D721Med (cell line): Measurements from ENCODE around the gene TMED6.
A peak's percentile ranks its signal among the peaks of the same experiment; 100 is the strongest.

ENCODE experiments used
- DNase-seq: peaks from one replicate; pipeline ENCODE4 v3.0.0; 2011; ENCODE audit warnings: low spot score; ENCODE audit not compliant: insufficient read length
- FAIRE-seq: peaks from 2 replicates; lab custom pipeline; 2011; peaks lifted over from hg19 to GRCh38; lab: Jason Lieb, UNC
- TF ChIP-seq, protein P1 (sequence below): IDR thresholded peaks from 2 replicates; pipeline ENCODE4 v1.5.1; 2012; ENCODE audit warnings: mild to moderate bottlenecking, control low read depth; ENCODE audit not compliant: insufficient read depth; ENCODE audit errors: missing control alignments

Gene TMED6

GRCh38 chr16:69351309-69352027 is at the start of gene TMED6:
TSS of gene TMED6 (minus strand) at chr16:69351786. CDS start at chr16:69351753, 33 bp downstream.
- FAIRE-seq (no peak), DNase-seq (no peak)
- TF ChIP-seq, protein P1, sequence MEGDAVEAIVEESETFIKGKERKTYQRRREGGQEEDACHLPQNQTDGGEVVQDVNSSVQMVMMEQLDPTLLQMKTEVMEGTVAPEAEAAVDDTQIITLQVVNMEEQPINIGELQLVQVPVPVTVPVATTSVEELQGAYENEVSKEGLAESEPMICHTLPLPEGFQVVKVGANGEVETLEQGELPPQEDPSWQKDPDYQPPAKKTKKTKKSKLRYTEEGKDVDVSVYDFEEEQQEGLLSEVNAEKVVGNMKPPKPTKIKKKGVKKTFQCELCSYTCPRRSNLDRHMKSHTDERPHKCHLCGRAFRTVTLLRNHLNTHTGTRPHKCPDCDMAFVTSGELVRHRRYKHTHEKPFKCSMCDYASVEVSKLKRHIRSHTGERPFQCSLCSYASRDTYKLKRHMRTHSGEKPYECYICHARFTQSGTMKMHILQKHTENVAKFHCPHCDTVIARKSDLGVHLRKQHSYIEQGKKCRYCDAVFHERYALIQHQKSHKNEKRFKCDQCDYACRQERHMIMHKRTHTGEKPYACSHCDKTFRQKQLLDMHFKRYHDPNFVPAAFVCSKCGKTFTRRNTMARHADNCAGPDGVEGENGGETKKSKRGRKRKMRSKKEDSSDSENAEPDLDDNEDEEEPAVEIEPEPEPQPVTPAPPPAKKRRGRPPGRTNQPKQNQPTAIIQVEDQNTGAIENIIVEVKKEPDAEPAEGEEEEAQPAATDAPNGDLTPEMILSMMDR, result no peak

- TF ChIP-seq, protein P1, result no peak
- DNase-seq (no peak), FAIRE-seq (no peak)
These were observed 47.8 kb upstream of the TMED6 start for GRCh38 chr16:69399361-69399760.

DNA sequence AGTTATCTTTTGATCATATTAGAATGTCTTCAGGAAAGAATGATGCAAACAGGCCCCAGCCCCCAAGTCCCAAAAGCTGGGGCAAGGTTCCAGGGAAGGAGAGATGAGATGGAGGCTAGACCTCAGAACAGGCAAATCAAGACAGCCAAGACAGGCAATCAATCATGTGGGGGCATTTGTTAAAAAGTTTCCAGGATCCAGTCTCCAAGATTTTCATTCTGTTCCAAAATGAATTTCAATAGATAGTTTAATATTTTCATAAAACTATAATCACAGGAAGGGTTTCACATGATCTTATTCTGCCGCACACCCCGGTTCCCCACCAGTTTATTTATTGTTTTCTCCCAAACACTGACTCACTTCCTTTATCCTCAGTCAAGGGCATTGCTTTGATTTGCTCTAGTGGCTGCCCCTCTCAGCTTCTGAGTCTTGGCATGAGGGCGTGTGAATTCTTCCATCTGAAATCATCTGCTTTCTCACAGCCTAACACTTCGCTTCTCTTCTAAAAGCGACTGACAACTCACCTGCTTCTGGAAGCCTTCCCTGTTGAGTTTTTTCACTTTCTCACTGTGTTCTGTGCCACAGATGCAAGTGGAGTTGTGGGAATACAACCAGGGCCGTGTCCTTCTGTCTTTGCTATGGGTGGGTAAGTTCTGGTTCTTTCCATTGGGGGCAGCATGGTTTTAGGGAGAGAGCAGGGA is 46.4 kb upstream of the TMED6 start:
- DNase-seq, result no peak
- TF ChIP-seq, protein P1, result peak; percentile 67

GRCh38 chr16:69396187-69397061 is 44.8 kb upstream of the TMED6 start:
- TF ChIP-seq, protein P1, result peak; percentile 63
- no peak for FAIRE-seq

More for the DNA sequence above, 46.4 kb upstream of the TMED6 start:
- FAIRE-seq, result no peak

DNA sequence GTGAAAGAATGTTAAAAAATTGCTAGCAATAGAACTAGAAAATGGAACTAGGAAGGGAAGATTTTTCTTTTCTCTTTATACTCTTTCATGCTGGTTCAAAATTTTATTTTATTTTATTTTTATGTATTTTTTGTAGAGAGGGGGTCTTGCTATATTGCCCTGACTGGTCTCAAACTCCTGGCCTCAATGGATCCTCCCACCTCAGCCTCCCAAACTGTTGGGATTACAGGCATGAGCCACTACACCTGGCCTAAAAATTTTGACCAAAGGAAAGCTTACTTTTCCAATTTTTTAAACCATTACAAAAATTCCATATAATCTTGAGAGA is 44.2 kb upstream of the TMED6 start:
- TF ChIP-seq, protein P1, result no peak
- no peak for DNase-seq
- FAIRE-seq, result no peak

More at GRCh38 chr16:69396187-69397061, 44.8 kb upstream of the TMED6 start:
- no peak for DNase-seq

DNA sequence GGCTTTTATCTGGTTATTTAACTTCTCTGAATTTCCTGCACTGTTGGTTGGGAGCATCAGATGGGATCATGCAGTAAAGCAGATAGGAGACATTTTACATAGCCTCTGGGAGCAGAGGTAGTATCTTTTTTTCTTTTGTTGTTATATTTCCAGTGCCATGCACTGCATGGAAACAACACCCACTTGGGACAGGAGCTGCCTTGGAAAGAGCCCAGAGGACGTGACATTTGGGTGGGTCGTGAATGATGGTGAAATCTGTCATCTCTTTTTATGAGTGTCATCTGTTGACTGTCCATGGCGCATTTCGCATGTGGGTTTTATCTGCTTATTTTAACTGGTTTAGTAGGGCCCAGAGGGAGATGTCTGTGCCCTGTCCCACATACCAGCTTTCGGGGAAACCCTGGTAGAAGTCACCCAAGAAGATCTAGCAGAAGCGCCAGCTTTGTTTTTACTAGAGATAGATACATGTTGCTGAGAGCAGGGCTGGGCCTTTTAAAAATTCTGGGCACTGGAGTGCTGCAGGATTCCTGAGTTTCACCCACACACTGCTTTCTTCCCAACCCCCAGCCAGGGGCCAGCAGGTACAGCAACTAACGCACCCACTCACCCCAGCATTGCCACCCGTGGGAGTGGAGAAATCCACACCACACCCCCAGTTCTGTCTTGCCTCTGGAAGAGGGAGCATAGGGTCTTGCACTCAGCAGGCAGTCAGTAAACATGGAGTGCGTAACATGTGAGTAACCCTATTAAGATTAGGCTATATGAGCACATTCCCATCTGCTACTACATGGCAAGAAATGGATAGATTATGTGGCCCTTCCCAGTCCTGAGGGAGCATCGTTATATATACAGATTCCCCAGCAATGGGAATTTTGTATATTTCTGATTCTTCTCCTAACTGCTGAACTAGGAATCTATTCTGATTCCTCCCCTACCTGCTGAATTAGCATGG is 42.6 kb upstream of the TMED6 start:
- FAIRE-seq (no peak), DNase-seq (no peak)
- TF ChIP-seq, protein P1, result no peak
